DMS114 treated with DMSO at 0.1 percent for 48 hours (cell line): ENCODE measurements around the gene SZT2.
A peak's percentile ranks its signal among the peaks of the same experiment; 100 is the strongest.

Source experiments
- DNase-seq: peaks from one replicate; lab custom pipeline; 2025; ENCODE audit not compliant: unreplicated experiment; lab: John Stamatoyannopoulos, UW

SZT2 gene

DNA sequence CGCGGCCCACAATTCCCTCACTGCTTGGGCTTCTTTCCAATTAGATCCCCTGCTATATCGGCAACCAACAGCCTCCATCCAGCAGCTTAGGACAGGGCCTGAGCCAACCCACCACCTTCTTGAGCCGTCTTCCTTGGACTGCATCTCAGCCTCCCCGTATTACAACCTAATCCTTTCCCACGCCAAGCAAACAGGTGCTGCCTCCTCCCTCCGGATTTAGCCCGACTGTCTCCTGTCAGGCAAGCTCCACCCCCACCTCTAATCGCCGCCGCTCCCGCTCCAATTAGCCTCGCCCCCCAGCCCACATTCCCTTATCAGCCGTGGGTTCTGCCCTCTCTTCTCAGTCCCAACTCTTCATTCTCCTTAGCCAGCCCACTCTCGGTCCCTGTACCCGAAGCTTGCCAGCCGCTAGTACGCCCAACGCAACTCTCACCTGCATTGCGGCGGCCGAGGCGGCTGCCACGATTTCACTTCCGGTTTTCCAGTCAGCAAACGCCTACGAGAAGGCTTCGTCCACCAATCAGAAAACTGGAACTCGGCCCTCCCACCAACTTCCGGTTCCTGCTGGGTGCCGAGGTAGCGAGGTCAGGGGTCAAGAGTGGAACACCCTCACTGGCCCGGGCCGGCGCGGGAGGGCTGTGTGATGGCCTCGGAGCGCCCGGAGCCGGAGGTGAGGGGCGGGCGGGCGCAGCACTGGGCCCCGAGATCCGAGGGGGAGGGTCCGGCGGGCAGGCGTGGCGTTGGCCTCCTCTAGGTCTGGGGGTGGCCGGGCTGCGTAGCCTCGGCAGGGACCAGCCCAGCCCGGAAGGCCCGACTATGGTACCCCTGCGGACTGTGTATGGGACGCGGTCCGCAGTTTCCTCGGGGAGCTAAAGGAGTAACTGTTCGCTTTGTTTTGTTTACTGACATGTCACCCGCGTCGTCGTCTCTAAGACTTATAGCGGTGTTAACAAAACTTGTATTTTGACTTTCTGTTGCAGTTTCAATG lies at the start of gene SZT2, which contains the start of gene MED8:
Gene SZT2 (plus strand): TSS at position 574 of the 988 bp plus-strand sequence. CDS start 70 bp downstream, at position 644.
Gene MED8 (minus strand): TSS at position 475 of the 988 bp plus-strand sequence. CDS start 36 bp downstream, at position 439.
- peak; percentile 91 for DNase-seq

DNA sequence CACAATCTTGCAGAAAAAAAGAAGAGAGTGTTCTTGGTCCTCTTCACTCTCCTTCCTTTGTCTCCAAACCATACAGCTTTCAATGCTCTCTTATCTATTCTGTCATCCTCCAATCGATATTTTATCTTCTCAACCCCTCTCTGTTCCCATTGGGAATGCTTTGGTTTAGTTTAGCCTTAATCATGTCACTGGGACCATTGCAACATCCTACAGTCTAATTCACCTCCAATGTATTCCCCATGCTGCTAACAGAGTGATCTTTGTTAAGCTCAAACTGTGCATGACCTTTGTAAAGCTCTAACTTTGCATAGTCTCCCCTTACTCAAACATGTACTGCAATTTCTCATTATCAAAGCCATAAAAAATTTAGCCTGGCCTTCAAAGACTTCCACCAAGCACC lies 49.1 kb upstream of the SZT2 start:
- DNase-seq: no peak

DNA sequence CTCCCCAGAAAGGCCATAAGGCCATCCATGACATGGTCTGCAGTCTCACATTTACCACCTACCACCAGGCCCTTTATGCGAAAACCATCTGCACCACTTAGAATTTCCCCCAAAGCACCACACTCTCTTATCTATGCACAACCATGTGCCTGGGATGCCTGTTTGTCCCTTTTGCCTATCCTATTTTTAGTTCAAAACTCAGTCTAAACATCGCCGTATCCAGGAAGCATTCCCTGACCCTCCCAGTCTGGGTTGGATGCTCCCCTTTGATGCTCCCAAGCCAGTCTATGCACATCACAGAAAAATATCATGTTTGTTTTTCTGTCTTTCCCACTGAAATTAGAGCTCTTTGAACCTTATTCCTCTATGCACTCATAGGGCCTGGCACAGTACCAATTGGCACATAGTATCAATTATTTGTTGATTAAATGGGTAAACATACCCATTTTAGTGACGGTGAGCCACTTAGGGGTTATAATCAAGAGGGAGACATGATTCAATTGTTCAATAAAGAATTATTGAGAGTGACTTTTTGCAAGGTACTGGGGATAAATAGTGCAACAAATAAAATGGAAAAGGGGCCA lies 45.3 kb upstream of the SZT2 start:
- DNase-seq: no peak

DNA sequence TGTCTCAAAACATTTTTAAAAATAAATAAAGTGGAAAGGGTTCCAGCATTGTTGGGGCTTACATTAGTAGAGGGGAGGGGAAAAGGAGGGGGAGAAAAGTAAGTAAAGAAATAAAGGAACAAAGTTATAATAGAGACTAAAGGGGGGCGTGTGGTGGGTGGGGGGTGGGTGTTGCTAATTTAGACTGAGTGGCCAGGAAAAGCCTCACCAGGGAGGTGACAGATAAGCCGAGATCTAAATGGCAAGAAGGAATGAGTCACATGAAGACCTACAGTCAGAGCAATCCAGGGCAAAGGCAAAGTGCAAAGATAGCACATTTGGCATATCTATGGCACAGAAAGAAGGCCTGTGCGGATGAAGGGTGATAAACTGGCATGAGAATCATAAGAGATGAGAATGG lies 44.6 kb upstream of the SZT2 start:
- DNase-seq: no peak

DNA sequence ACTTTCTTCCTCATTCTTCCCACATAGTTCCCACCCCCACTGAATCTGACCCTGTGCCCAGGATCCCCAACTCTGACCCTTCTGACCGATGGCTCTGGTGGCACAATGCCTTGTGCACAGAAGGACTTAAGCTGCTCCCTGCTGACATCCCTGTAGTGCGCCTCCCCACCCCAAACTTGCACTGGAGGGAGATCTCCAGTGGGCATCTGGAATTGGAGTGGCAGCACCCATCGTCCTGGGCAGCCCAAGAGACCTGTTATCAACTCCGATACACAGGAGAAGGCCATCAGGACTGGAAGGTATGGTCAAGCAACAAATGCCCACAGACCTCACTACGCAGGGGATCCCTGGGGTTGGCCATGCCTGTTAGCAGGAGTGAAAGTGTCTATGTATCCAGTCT lies 43.1 kb upstream of the SZT2 start:
- no peak for DNase-seq

DNA sequence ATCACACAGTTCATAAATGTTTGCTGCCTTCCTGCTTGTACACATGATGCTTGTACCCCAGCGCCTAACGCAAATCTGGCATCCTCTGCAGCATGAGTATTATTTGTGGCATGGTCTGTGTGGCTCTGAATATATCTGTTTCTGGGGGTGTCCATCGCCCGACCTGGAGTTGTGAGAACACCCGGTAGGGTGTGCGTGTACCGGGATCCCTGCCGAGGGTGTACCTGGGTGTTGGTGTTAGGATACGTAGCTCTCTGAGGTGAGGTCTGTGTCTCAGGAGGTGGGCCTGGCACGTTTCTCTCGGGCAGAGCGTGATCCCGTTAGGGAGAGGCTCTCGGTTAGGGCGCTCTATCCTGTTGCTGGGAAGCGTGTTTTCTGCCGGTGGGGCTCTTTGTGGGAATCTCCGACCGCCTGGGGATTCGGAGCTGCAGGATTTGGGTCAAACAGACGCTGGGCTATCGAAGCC lies 41.3 kb upstream of the SZT2 start:
- no peak for DNase-seq

DNA sequence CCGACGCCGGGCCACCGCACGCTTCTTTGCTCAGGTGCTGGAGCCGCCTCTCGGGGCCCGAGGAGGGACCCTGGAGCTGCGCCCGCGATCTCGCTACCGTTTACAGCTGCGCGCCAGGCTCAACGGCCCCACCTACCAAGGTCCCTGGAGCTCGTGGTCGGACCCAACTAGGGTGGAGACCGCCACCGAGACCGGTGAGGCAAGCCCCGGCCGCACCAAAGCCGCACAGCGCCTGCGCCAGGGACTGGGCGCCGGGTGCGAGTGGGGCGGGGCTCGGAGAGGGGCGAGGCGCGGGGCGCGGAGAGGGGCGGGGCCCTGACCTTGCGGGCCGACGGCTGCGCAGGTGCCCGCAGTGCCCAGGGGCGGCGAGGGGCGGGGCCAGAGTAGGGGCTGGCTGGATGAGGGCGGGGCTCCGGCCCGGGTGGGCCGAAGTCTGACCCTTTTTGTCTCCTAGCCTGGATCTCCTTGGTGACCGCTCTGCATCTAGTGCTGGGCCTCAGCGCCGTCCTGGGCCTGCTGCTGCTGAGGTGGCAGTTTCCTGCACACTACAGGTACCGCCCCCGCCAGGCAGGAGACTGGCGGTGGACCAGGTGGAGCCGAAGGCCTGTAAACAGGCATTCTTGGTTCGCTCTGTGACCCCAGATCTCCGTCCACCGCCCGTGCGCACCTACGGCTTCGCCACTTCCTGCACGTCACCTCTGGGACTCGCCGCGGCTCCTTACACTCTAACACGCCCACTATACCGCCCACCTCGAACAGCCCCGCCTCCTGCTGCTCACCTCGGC lies 40.7 kb upstream of the SZT2 start:
- peak; percentile 75 for DNase-seq

DNA sequence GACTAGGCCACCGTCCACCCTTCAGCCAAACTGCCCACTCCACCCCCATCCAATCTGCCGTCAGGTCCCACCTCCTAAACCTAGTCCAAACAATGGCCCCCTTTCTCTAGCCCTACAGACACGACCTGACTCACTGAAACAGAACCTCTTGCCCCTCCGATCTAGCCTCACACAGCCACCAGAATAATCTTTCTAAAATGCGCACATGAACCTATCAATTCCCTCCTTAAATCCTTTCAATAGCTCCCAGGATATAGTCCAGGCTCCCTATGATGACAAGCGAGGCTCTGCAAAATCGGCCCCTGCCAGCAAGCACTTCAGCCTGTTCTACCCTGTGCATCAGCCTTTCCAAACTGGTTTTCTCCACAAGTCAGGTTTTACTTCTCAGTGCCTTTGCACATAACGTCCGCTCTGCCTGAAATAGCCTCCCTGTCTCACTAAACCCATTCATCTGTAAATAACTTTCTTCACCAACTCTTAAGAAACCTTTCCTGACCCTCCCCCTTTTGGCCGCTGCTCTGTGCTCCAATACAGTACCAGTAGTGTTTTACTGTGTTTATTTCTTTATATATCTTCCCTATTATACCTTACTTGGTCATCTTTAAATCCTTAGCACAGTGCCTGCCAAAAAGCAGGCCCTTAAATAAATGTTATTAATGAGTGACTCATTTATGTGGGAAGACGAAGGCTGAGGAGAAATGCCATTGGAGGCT lies 39.9 kb upstream of the SZT2 start:
- no peak for DNase-seq

DNA sequence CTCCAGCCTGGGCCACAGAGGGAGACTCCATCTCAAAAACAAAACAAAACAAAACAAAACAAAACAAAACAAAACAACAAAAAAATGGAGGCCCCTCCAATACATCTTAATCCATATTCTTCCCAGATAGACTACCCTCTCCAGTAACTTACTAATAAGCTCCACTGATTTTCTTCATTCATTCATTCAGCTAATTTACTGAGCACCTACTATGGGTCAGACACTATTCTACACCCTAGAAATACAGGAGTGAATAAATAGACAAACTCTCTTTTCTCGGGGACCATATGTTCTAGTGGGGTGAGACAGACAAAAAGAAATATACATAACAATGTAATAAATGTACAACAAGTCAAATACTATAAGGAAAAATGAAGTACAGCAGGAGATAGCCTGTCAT lies 38.7 kb upstream of the SZT2 start:
- no peak for DNase-seq

DNA sequence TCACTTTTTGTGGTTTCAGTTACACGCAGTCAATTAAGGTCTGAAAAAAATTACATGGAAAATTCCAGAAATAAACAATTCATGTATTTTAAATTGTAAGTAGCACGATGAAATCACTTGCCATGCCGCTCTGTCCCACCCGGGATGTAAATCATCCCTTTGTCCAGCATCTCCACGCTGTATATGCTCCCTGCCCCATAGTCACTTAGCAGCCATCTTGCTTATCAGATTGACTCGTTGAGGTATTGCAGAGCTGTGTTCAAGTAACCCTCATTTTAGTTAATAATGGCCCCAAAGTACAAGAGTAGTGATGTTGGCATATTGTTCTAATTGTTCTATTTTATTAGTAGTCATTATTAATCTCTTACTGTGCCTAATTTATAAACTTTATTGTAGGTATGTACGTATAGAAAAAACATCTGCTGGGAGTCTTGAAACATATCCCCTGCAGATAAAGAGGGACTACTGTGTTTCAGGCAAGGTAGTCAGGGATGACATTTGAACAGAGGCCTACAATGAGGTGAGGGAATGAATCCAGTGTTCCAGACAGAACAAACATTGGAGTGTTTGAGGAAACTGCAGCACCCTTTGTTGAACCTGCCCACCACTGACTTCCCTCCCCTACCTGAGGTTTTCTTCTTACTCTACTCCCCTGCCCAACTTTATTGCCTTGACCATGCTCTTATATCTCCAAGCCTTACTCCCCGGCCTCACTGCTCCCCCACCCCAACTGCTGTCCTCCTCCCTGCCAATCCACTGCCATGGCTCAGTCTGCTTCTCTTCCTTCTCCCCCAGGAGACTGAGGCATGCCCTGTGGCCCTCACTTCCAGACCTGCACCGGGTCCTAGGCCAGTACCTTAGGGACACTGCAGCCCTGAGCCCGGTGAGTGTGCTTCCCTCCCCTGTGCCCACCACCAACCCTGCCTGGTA lies 38.0 kb upstream of the SZT2 start:
- no peak for DNase-seq

DNA sequence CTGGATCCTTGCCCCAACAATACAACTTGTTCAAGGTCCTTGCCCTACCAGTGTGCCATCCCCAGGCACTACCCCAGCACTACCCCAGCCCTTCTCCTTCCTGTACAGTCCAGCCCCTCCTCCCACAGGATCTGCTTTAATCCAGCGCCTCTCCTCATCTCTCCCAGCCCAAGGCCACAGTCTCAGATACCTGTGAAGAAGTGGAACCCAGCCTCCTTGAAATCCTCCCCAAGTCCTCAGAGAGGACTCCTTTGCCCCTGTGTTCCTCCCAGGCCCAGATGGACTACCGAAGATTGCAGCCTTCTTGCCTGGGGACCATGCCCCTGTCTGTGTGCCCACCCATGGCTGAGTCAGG lies 37.4 kb upstream of the SZT2 start:
- no peak for DNase-seq

DNA sequence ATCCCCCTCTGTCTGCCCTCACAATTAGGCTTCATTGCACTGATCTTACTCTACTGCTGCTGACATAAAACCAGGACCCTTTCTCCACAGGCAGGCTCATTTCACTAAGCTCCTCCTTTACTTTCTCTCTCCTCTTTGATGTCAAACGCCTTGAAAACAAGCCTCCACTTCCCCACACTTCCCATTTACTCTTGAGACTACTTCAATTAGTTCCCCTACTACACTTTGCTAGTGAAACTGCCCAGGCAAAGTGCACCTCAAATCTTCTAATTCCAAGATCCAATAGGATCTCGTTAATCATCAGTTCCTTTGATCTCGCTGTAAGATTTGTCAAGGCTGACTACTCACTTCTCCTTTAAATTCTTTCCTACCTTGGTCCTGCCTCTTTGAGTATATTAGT lies 36.8 kb upstream of the SZT2 start:
- no peak for DNase-seq

DNA sequence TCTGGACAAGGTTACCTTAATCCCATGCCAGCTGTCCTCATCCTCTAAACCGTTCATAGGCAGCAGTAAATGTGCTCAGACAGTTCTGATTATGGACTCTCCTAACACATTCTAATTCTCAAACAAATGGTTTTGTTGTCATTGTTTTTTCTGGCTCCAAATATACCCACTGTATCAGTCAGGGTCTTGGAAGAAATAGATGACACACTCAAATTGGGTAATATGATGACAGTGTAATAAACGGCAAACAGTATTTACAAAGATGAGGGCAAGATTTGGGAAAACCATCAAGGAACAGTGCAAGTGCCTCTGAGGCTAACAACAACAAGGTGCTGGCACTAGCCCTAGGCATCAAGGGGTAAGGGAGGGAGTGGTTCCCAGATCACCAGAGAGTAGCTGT lies 35.2 kb upstream of the SZT2 start:
- DNase-seq: no peak

DNA sequence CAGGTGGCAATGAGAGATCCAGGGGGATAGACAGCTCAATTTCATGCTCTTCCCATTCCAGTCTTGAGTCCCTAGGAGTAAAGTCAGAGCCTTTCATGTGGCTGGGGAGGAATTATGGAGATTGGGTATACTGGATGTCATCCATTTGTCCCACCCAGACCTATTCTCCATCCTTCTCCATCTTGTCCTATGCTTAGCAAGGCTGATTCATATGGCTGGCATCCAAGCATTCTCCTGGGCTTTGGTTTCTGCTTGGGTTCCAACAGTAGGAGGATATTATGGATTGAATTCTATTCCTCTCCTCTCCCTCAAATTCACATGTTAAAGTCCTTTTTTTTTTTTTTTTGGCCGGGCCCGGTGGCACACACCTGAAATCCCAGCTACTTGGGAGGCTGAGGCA lies 34.8 kb upstream of the SZT2 start:
- DNase-seq: no peak

DNA sequence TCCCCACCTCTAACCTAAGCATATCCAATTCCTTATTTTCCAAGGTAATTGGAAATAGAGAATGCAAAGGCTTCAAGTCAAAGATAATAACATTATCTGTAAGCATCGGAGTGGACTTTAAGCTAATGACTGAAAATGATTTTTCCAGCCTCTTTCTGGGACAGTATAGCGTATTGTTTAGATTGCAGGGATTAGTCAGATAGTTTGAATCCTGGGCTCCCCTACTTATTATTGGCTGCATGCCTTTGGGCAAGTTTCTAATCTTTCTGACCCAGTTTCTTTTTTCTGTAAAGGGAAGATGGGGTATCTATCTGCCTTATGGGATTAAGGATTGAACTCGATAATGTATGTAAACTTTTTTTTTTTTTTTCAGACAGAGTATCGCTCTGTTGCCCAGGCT lies 32.4 kb upstream of the SZT2 start:
- no peak for DNase-seq

DNA sequence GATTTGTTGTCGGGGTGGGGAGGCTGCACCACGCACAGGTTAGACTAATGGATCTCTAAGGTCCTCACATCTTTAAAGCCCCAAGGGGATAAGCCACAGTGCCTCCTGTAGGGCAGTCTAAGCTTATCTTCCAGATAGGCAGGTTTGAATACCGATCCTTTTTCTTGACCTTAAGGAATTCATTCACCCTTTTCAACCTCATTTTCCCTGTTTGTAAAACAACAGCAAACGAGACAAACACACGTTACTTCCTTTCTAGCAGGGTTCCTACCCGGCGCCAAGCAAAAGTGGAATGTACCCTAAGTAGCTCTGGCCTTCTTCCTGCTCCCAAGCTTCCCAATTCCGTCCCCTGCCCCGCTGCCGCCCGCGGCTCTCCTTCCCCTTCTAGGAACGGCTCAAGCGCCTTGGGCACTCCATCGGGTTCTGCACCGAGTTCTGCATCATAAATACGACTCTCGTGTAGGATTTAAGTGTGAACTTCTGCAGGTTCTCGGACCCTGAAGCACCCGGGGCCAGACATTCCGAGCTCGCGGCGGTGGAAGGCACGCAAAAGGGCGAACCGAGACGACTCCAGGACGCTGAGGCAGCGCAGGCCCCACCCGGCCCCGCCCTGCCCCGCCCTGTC lies 31.5 kb upstream of the SZT2 start:
- no peak for DNase-seq

DNA sequence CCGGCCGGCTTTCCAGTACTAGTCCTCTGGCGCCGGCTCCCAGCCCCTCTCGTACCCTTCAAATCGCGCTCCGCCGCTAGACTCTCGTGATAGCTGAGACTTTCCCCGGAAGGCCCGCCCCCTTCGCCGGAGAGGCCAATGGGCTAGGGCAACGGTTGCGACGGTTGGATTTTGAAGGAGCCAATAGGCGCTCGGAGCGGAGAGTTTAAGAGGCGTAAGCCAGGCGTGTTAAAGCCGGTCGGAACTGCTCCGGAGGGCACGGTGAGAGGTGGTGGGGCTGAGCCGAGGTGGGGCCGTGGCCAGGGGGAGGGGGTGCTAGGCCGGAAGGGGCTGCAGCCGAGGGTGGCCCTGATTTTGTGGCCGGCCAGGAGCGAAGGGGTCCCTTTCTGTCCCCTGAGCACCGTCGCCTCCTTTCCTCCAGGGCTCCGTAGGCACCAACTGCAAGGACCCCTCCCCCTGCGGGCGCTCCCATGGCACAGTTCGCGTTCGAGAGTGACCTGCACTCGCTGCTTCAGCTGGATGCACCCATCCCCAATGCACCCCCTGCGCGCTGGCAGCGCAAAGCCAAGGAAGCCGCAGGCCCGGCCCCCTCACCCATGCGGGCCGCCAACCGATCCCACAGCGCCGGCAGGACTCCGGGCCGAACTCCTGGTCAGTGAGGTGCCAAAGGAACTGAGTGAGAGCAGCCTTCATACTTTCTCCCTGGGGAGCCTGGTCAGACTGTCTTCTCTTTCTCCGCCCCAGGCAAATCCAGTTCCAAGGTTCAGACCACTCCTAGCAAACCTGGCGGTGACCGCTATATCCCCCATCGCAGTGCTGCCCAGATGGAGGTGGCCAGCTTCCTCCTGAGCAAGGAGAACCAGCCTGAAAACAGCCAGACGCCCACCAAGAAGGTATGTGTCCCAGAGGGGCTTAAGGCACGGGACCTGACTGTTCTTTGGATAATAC lies 30.7 kb upstream of the SZT2 start, which contains the start of gene CDC20:
Gene CDC20 (plus strand): TSS at position 236 of the 948 bp plus-strand sequence. CDS start 235 bp downstream, at position 471.
- DNase-seq: peak; percentile 98

DNA sequence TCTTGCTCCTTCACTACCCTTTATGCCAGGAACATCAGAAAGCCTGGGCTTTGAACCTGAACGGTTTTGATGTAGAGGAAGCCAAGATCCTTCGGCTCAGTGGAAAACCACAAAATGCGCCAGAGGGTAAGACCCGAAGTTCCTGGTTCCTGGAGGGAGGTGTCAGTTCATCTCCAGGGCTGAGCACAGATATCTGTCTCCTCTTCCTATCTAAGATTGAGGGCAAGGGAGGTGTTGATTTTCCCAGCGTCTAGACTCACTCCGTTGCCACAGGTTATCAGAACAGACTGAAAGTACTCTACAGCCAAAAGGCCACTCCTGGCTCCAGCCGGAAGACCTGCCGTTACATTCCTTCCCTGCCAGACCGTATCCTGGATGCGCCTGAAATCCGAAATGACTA lies 30.0 kb upstream of the SZT2 start:
- no peak for DNase-seq
